Measurements from ENCODE around the gene RDH12. TPM values are rescaled to one million over a fixed set of nuclear protein-coding genes. Genes with fewer than 3 reads are reported as not detected.
A peak's percentile ranks its signal among the peaks of the same experiment; 100 is the strongest.
"Not testable (repeated sequence)": the region's sequence is repeated elsewhere in the genome, so short reads cannot be mapped to it uniquely, and the experiment has no call there.

RDH12 gene
- 0.96 TPM for total RNA-seq (ENCODE audit: insufficient read depth, low replicate concordance)

DNA sequence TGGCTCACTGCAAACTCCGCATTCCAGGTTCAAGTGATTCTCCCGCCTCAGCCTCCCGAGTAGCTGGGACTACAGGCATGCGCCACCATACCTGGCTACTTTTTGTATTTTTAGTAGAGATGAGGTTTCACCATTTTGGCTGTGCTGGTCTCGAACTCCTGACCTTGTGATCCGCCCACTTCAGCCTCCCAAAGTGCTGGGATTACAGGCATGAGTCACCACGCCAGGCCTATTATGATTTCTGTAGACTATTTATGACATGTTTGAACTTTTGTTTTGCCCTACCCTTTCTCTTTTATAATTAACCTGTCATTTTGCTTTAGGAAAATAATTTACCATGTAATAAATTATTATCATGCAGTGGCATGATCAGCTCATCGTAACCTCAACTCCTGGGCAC lies at the start of gene RDH12:
Gene RDH12, plus strand, starts transcription at position 395 of the 400 bp plus-strand sequence. CDS start 20,757 bp downstream, outside the sequence.
- DNase-seq (ENCODE audit: low spot score), result not testable (repeated sequence)

DNA sequence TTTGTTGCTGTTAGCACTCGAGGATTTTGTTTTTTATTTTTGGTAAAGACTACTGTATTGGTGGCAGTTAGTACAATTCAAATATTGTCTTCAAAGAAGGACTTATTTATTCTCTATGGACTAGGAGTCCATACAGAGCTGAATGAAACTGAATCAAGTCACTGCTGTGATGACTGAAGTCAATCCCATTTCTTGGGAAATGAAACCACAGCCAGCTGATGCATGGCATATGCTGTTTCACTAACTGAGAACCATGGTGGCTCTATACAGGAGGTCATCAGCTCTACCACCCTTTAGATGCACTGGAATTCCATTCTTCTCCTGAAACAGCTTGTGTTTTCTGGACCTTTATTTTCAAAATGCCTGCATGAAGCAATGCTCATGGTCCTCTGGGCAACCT lies 49.5 kb upstream of the RDH12 start:
- DNase-seq (ENCODE audit: low spot score), result no peak

DNA sequence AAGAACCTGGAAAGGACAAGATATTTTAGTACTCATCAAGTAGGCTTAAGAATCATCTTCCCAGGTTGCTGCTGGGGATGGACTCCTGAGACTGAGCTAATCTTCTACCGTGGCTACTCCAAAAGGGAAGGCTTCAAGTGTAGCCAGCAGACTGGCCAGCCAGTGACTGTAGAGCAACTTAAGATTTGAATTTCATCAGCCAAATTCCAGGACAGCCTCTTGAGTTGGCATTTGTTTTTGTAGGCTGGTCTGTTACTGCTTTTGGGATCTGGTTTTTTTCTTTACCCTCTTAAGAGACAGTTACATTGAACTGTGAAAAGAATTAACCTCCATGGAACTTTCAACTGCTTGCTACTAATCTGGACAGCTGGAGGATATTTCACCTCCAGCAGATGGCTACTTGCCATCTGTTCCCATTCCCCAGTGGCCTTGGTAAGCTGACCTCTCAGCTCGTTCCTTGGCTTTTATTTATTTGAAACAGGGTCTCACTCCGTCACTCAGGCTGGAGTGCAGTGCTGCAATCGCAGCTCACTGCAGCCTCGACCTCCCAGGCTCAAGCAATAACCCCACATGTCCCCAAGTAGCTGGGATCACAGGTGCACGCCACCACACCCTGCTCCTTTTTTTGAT lies 47.9 kb upstream of the RDH12 start:
- no peak for DNase-seq (ENCODE audit: low spot score)

DNA sequence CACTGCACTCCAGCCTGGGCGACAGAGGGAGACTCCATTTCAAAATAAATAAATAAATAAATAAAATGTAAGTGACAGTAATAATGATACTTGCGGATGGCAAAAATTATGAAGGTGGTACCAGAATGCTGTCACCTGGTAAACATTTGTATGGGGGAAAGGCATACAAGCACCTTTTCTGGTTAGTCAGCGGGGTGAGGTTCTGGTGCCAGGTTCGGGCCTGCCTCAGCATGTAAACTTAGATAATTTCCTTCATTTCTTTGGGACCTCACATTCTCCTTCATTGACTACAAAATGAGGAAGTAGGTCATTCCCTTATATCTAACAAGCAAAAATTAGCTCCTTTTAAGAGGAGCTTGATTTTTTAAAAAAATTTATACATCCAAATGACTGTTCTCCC lies 38.1 kb upstream of the RDH12 start:
- DNase-seq (ENCODE audit: low spot score), result no peak

DNA sequence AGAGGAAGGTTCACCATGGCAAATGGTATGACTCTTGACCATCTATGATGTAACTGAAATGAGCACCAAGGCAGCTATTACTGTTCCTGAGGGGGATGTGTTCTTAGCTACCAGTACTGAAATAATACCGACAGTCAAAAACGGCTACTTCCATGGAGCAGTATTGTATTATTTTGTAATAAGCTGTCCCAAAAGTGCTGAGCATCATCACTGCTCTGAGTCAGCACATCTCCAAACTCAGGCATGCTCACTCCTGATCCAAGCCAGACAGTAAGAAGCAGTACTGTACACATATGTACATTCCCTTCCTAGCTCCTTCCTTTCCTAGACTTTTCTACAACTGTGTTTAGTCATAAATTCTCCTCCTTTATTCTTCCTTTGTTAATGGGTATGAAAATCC lies 35.8 kb upstream of the RDH12 start:
- peak; percentile 64 for DNase-seq (ENCODE audit: low spot score)

DNA sequence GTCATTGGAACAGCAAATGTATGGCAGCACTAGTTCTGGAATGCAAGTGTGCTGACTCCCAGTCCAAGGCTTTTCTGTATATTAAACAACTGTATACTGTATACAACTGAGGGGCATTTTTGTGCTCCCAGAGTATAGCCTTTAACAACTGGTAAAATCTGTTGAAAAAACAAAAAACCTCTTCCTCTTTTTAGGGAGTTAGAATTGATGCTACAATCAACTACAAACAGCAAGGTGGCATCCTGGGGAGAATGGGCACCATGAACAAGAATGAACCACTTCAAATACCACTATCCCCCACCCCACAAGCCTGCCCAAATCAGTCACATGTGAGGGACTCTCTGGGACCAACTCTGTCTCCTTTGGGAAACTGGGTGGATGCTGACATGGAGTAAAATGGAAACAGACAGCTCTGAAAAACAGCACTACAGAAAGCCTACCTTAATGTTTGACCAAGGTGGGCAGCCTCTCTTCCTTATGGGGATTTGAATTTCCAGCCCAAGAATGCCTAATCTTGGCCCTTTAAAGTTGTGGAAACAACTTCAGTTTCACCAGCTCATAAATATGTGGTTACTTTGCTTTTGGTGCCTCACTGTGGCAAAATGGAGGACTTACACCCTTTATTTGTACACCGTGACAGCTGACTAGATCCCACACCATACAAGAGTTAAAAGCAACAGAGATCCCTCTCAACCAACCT lies 34.8 kb upstream of the RDH12 start:
- peak; percentile 58 for DNase-seq (ENCODE audit: low spot score)

DNA sequence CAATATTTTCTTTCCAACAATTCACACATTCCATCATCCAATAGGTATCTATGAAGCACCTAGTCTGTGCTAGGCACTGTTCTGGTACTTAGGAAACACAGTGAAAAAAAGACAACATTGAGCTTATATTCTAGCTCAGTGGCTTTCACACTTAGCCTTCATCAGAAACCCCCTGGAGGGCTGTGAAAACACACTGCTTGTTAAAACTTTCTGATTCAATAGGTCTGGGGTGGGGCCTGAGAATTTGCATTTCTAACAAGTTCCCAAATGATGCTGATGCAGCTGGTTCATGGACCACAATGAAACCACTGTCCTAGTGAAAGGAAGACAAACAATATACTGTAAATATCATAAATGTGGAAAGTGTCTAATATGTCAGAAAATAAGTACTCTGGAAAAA lies 33.1 kb upstream of the RDH12 start:
- DNase-seq (ENCODE audit: low spot score), result no peak

DNA sequence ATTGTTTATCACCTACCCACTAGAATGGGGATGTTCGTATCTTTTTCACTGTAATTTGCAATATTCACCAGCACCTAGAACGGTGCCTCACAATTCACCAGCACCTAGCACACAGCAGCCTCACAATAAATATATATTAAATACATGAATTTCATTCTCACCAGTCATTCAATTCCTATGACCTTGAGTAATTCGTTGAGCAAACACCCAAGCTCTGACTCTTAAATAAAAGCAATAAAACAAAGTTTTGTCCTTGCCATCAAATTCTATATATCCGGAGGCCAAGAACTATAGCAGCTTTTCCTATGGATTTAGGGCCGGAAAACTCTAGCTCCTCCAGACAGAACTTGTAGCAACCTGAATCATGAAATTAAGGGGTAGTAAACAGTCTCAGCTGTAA lies 28.2 kb upstream of the RDH12 start:
- DNase-seq (ENCODE audit: low spot score), result no peak

DNA sequence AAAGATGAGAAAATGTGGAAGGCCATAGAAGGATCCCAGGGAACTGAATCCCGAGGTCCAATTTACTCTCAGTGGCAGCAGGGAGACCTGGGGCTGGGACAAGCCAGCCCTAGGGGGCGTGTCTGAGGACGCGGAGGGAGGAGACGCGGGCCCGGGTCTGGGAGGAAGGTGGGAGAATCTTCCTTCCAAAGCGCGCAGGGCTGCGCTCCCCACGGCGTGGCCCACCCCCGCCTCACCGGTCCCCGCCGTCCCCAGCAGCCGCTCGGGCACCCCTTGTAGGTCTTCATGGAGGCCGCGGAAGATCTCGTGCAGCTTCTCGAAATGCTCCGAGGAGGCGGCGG lies 27.6 kb upstream of the RDH12 start:
- peak; percentile 81 for DNase-seq (ENCODE audit: low spot score)

DNA sequence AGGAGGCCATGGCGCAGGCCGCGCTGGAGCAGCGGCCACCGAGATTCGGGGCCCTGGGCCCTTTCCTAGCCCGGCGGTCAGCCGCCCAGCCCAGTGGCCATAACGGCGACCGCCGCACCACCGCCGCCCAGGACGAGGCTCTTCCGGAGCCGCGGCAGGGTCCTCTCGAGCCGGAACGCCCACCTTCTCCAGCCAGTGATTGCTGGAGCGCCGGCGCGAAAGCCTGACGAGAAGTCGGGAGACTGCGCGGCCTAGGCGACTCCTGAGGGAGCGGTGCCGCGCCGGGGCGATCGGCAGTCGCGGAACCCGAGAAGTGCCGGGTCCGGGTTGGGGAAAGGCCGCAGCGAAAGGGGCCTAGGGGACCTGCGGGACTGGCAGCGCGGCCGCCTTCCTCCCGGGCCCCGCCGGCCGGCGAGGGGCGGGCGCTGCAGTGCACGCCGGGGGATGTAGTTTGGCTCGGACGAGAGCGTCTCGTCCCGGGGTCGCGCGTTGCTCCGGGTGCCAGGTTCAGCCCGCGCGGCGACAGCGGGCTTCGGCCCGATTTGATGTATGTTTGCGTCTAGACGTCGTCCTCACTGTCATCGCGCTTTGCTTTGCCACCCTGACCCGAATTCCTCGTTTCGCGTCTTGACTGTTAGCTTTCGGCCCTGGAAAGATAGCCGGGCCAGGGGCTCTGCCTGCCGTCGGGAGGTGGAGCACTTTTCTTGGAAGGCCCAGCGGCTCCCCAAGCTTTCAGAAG lies 27.0 kb upstream of the RDH12 start, which contains the start of gene VTI1B:
Gene VTI1B, minus strand, starts transcription at position 153 of the 739 bp plus-strand sequence. Its CDS starts 143 bp downstream, at position 10.
- peak; percentile 90 for DNase-seq (ENCODE audit: low spot score)

DNA sequence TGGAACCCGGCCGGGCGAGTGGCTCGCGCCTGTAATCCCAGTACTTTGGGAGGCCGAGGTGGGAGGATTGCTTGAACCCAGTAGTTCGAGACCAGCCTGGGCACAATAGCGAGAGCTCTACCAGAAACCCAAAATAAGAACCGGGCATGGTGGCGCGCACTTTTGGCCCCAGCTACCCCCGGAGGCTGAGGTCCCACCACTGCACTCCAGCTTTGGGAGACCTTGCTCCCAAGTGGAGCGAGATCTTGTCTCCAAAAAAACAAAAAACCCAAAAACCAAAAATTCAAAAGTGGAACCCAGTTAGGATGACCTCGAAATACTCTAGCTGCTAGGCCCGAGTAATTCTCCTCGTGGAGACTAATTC lies 26.5 kb upstream of the RDH12 start:
- no peak for DNase-seq (ENCODE audit: low spot score)

DNA sequence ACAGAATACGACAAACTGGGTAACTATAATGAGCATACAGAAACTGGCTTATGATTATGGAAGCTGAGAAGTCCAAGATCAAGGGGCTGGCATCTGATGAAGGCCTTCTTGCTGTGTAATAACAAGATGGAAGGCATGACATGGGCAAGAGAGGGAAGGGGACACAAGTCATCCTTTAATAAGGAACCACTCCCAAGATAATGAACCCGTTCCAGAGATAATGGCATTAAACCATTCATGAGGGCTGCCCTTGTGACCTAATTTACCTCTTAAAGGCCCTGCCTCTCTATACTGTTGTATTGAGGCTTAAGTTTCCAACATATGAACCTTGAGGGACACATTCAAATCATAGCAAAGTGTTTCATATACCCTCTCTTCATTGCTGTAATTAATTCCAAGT lies 22.7 kb upstream of the RDH12 start:
- DNase-seq (ENCODE audit: low spot score), result no peak

DNA sequence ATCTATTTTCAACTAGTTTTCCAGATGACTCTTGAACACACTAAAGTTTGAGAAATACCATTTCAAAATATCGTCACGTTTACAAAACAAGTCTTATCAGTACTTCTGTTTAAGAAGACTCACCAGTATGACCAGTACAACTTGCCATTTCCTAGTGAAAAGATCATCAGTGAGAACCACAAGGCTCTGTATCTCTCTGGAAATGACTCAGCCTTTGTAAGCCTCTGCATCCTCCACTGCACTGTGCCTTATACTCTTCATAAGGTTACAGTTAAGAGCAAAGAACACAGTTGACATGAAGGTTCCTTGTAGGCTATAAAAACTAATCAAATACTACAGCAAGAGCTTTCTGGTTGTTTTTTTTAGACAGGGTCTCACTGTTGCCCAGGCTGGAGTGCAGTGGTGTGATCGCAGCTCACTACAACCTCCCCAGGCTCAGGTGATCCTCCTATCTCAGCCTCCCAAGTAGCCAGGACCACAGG lies 21.5 kb upstream of the RDH12 start:
- DNase-seq (ENCODE audit: low spot score), result no peak

DNA sequence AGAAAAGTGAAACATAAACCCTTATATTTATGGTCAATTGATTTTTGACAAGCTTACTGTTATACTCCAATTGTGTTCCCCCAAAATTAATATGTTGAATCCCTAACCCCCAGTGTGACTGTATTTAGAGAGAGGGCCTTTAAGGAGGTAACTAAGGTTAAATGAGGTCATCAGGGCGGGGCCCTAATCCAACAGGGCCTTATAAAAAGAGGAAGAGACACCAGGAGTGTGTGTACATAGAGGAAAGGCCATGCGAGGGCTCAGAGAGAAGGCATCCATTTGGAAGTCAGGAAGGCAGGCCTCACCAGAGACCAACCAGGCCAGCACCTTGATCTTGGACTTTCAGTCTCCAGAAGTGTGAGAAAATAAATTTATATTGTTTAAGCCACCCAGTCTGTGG lies 20.7 kb upstream of the RDH12 start:
- no peak for DNase-seq (ENCODE audit: low spot score)

DNA sequence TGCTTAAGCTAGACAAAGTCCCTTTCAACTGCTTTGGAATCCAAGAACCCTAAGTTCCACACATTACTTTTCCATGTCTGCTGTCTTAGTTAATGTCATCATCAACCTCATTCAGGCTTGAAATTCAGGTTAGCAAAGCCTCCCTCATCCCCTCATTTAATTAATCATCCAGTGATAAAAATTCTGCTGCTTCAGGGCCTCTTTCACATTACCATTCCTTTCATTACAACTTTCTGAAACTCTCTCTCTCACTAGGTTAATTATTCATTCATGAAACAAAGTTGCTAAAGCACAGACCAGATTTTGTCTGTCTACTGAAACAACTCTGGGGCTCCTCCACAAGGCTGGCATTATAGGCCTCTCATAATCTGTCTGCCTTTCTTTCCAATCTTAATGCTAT lies 17.8 kb upstream of the RDH12 start:
- DNase-seq (ENCODE audit: low spot score), result no peak

DNA sequence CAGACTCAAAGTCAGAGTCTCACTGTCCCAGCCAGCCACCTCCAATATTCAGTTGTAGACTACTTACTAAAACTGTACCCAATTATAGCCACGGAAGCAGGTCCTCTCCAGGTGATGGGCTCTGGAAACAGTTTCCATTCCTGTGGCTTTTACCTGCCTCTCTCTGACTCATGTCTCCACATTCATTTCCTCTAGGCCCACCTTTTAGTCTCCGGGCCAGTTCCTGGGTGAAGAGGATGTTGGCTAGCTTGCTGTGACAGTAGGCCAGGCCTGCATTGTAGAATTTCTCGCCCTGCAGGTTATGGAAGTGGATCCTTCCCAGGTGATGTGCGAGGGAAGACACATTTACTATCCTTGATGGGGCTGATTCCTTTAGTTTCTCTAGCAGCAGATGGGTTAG lies 11.7 kb upstream of the RDH12 start:
- no peak for DNase-seq (ENCODE audit: low spot score)

DNA sequence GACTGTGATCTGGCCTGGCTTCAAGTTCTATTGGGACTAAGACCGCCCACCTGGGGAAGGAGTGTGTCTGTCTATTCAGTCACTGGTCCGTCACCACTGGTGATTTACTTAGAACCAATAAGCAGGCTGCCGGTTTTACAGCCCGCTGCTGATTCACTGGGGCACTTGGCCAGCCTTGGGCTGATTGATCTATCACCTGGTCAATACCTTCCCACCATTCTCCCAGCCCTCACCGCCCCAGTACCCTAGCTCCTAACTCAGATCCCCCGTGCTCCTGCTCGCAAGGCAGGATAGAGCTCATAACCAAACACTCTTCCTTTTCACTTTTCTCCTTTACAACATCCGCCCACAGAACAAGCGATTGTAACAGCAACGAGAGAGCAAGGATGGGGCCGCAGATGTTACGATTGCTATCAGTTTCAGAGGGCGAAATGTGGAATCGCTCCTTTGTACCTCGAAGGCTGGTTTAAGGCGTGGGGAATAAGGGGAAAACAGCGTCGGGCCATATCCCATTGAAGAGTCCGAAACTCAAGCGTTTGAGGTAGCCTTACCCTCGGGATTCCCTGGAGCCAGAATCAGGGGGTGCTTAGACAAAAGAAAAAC lies 6.8 kb upstream of the RDH12 start:
- peak; percentile 72 for DNase-seq (ENCODE audit: low spot score)

DNA sequence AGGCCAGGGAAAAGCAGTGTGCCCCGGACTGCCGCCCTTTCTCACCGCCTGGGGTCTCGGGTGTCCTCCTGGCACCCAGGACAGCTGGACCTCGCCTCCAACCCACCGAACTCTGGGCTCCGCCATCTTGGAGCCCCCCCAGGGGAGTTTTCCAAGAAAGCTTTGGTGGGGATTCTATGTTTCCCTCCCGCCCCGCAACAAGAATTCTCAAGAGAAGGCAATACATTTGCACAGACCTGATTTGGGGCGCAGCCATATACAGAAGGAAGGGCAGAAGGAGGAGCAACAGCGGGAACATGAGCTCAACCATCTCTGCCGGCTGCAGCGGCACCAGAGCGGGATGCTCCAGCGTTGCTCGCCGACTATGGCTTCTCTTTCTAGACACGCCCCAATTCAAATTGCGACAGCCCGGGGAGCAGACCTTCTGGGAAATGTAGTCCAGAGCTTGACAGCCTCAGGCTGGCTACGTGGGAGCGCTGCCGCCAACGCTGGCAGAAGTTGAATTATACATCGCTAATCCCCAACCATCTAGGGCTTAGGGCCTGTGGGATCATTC lies 6.2 kb upstream of the RDH12 start, which contains the start of gene RDH11:
Gene RDH11, minus strand, starts transcription at position 371 of the 556 bp plus-strand sequence. Its CDS starts 61 bp downstream, at position 310.
- DNase-seq (ENCODE audit: low spot score), result peak; percentile 97

DNA sequence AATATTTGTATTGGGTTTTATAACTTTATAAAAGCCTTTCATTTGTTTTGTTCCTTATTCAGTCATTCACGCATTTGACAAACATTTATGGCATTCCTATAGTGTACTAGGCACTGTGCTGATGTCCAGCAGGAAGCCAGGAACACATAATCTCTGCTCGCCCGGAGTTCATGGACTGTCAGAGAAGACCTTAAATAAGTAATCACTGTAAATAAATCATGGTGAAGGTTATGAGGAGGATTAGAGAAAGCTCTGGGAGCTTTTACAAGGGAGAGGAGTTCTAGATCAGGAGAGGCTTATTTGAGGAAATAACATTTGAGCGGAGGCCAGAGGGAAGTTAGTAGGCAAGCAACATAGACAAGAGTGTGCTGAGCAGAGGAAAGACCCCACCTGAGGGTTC lies 4.7 kb upstream of the RDH12 start:
- peak; percentile 84 for DNase-seq (ENCODE audit: low spot score)

DNA sequence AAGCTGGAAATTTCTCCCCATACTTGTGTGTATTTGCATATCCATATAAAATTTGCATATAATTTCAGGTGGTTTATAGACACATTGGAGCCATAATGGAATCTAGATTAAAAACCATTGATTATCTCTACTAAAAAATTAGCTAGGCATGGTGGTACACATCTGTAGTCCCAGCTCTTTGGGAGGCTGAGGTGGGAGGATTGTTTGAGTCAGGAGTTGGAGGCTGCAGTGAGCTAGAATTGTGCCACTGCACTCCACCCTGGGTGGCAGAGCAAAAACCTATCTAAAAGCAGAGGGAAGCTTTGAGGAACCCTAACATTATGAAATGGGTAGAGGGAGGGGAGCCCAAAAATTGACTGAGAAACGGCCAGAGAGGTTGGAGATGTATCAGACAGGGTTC lies 3.5 kb upstream of the RDH12 start:
- no peak for DNase-seq (ENCODE audit: low spot score)

DNA sequence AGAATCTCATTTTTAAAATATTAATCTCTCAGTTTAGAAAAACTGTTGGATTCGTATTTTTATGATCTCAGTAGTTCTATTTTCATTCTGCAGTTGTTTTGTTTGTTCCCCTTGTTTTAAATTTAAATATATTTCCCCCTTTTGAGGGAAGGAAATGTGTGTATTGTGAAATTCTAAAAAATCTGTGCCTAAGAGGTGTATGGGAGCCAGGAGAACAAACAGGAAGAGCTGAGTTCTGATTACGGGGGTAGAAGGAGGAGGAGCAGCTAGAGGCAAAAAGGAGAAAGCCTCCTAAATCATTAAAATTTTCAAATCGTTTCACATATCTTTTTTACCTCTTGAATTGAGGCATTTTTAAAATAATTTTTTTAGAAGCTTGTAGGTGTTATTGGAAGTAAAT lies 2.3 kb downstream of the RDH12 start:
- no peak for DNase-seq (ENCODE audit: low spot score)

Measured in umbilical cord (tissue), 2 donors.